HuH-7 (cell line): ENCODE measurements around the gene ZRANB3.

Experiments
- DNase-seq: peaks from one replicate; pipeline ENCODE4 v3.0.0; 2011; ENCODE audit warnings: low spot score

Gene ZRANB3

DNA sequence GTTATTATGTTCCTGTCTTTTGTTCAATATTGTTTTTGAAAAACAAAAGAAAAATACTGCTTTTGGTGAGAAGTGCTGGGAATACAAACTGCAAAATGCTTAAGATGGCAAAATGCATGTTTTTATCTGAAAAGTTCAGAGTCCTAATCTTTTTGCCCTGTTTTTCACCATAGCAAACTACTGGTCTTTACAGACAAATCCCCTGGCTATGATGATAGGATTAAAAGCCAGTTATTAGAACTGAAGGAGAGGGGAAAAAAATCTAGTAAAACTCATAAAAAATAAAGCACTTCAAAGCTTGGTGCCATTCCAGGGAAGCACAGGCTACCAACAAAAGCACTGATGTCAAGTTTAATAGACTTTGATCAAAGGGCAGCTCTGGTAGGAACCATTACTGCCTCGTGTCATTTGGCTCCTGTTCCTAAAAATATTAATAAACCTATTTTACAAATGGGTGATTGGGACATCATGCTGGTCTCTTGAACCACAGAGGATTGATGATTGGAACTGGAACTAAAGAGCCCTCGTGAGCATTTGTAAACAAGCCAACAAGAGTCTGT, 284.2 kb downstream of the ZRANB3 start:
- no peak for DNase-seq

DNA sequence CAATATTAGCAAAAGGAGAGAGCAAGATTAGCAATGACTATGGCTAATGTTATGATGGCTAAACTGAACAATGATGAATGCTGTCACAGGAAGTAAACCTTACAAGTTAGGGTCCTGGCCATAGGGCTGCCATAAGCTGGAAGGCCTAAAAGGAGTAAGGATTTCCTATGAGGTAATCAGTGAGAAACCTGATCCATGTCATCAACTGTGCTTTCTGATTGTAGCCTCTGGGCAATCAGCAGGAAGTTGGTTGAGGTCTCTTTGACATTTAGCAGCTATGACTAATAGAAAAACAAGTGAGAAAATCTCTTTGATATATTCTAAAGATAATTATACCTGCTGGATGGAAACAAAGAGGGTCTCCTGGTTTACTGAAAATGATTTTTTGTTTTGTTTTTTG, 285.9 kb downstream of the ZRANB3 start:
- DNase-seq: peak; percentile 11

DNA sequence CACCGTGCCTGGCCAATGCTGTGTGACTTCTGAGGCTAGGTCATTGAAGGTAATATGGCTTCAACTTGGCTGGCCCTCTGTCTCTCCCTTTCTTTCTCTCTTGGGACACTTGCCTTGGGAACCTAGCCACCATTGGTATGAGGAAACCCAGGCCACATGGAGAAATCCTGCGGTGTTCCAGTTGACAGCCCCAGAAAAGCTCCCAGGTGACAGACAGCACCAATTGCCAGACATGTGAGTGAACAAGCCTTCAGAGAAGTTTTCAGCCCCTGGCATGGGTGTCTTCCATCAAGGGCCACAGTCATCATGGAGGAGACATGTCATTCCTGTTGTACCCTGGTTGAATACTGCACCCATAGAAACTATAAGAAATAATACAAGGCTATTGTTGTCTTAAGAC, 292.4 kb downstream of the ZRANB3 start:
- no peak for DNase-seq

DNA sequence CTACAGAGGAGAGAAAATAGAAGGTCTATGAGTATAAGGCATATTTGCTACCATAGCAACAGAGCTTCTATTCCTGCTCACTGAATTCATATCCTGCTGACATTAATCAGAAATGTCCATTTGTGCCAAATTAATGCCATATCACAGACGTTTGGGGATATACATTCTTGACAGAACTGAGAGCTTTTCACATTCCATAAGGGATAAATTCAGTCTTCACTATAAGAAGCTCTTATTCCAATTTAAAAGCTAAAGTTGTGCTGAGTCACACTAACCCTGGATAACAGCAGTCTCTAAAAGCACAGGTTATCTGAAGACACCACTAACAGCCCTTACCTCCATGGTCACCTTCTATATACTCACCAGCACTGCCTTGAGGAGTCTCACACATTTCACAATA, 300.9 kb downstream of the ZRANB3 start:
- no peak for DNase-seq

DNA sequence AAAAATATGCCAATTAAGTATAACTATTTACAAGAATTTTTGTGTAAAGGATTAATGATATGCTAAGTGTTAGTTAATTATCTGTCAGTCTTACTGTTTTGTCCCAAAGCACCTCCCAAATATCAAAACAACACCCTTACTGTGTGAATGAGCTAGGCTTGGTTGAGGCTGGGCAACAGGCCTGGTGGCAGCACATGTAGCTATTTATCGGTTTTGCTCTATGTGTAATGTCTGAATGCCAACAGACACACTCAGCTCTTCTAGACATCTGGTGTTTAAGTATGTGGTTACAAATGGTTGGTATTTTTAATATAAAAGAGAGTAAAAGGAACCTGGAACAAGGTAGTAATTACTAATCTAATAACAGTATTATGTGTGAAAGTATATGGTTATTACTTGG, 303.6 kb downstream of the ZRANB3 start:
- no peak for DNase-seq

DNA sequence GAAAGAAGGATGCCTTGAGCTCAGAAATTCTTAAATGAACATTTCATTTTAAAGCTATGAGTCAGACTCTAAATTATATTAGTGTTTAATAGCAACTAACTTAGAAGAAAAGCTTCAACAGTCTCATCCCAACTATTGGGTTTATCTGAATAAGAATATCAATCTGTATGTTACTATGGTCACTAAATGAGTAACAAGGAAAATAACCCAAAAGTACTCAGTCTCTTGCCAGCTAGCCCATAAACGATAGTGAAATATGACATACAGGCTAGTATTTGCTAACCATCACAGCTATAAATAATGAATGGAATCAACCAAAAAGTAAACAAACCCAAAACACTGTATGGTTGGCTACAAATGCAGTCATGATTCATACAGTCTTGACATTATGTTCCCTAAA, 304.1 kb downstream of the ZRANB3 start:
- DNase-seq: no peak

DNA sequence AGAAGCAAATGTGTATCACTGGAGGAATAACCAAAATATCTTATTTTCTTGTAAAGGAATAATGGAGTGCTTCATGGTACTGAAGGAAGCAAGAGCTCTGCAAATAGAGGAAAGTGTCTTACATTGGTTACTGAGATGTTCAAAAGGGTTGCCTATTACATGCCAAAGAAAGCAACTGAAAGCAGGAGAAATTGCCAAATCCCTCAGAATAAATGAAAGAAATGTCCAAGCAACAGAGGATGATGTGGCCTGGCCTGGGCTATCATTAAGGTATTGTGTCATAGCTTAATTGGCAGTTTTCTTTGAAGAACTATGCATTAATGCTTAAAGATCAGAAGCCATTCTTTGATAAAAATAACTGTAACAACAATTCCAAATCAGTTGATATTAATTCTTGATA, 305.2 kb downstream of the ZRANB3 start:
- no peak for DNase-seq

DNA sequence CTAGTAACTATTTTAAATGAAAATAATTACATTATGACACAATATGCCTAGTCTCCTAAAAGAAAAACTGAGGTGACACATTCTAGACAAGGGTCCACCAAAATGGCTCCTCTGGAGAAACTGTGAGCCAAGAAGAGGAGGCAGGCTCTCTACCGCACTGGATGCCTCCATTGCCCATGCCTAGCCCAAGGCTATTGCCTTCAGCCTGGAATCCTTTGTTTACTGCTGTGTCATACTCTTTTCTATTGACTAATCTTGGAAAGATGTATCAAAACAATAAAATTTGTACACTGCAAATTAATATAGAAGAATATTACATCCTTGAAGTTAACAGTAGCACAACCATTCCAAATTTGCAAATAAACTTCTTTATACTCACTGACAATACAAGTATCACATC, 311.8 kb downstream of the ZRANB3 start:
- DNase-seq: no peak

DNA sequence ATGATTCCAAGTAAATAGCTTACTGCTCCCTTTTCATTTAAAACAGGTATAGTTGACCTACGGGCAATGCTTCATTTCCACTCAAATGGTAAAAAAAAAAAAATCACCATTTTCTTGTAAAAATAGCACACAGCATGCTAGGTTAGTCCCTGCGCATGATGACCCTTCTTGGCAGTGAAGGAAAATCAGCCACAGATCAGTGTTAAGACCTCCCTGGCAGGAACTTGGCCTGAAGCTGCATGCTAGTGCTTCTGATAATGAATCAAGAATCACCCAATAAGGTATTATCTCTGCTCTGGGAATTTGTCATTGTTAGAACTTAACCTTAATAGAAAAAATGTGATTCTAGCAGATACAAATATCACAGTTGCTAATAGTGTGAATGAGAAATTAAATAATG, 312.6 kb downstream of the ZRANB3 start:
- DNase-seq: no peak

DNA sequence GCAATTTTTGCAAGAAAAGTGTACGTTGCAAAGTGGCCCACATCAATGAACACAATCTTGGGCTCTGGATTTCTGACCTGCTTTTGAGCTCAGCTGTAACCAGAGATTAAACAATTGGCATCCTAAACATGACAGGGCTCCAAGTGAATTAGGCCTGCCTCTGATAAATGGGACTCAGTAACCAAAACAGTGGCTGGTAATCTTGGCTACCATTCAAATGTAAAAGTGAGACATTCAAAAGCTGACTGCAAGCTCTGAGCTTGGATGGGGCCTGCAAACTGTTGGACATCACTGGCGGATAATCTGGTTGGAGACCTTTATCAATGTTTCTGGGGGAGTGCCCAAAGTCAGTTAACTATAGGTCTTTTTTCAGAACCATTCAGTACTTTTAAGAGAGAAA, 318.3 kb downstream of the ZRANB3 start:
- DNase-seq: no peak

DNA sequence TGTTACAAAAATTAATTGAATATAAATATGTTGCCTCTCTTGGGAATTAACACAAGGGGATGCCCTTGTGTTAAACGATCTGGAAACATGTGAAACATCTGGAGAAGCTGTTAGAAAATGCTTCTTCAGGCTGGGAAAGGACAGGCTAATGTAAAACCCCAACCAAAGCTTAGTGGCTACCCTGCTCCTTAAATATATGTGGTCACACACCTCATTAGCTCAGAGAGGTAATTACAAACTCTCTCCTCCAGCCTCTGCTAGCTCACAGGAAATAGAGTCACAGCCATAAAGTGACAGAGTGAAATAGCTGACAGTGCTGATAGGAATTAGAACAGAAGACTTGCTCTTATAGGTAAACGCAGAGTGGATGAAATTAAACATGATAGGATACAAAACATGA, 323.0 kb downstream of the ZRANB3 start:
- DNase-seq: no peak

DNA sequence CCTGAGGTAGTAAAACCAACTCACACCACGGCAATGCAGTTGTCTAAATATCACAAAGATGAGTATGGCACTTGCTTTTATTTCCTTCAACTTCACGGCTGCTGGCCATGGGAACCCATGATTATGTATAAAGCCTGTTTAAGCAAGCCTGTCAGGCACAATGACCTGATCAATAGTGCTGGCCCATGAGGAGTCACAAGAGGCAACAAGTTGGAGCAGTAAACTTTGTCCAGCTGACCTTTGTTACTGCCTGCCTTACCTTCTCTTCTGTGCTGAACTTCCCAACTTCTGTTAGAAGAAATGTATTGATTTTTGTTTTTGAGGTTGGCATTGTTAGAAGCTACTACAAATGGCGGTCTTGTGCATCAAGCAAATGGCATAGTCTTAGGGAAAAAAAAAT, 327.1 kb downstream of the ZRANB3 start:
- no peak for DNase-seq

DNA sequence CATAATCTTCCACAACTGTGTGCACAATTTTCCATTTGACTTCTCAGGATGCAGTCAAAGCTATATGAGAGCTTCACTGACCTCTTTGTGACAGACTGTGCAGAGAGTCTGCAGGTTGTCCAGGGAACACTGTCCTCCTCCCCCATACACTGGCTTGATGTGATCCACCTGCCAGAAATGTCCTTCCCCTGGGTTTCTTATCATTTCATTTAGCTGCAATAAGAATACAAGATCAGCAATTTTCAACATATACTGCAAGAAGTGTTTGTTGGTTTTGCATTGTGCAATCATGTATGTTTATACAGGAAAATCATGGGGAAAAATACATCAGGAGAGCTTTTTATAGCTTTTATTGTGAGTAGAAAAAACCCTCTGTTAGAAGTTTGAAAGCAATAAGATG, 328.3 kb downstream of the ZRANB3 start:
- no peak for DNase-seq

DNA sequence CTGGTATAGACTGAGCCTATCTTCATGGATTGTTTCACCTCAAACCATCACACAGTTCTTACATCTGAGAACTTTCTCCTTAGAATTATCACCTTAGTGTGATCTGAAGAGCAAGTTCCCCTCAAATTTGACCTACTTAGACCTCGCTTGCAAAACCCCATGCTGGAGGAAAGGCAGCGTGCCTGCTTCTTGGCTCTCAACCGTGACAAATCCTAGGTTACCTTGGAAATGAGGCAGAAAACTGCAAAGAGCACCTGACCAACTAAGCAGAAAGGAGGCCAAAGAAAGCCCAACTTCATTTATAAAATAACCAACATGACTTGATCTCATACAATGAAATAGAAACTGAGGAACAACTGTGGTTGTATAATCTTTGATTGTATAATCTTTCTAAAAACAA, 332.5 kb downstream of the ZRANB3 start:
- DNase-seq: no peak

DNA sequence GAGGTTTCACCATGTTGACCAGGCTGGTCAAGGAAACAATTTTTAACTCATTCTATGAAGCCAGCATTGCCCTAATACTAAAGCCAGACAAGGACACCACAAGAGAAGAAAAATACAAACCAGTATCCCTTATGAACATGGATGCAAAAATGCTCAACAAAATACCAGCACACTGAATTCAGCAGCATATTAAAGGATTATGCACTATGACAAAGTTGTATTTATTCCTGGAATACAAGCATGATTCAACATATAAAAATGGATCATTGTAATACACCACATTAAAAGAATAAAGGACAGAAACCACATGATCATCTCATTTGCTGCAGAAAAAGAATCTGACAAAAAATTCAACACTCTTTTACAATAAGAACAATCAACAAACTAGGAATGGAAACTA, 340.2 kb downstream of the ZRANB3 start:
- no peak for DNase-seq

DNA sequence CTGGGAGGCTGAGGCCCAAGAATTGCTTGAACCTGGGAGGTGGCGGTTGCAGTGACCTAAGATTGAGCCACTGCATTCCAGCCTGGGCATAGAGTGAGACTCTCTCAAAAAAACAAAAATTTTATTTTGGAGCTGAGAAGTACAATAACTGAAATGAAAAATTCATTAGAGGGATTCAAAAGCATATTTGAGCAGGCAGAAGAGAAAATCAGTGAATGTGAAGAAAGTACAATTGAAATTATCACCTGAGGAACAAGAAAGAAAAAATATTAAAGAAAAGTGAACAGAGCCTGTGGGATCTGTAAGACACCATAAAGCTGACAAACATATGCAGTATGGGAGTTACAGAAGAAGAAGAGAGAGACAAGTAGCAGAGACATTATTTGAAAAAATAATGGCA, 341.9 kb downstream of the ZRANB3 start:
- DNase-seq: no peak

DNA sequence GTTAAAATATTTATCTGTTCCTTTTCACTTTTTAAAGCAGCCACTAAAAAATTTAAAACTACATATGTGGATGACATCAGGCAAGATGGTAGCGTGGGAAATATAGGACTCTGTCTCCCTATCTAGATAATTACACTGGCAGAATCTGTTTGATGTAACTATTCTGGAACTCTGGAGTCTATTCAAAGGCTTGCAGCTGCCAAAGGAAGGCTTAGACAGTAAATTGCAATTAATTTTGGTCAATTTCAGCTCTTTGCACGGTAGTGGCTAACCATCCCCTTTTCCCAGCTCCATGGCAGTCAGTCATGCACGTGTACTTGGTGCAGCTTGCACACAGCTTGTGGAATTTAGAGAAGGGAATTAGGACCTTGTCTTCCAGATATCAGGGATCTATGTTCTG, 343.7 kb downstream of the ZRANB3 start:
- DNase-seq: no peak

DNA sequence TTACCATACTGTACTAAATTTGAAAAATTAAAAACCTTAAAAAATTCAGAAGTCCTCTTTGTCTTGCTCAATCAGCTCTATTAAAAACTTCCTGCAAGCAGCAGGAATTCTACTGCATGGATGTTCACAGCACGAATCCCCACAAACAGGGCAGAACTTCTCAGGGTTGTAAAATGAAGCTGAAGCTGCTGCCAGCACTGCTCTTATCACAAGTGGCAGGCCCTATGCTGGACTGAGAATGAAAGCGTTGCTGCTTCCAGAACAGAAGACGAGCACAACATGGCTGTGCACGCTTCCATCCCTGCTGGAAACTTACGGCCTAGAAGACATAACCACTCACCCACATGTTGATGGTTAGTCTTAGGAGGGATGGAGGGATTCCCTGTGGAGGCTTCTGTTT, 345.0 kb downstream of the ZRANB3 start:
- no peak for DNase-seq

DNA sequence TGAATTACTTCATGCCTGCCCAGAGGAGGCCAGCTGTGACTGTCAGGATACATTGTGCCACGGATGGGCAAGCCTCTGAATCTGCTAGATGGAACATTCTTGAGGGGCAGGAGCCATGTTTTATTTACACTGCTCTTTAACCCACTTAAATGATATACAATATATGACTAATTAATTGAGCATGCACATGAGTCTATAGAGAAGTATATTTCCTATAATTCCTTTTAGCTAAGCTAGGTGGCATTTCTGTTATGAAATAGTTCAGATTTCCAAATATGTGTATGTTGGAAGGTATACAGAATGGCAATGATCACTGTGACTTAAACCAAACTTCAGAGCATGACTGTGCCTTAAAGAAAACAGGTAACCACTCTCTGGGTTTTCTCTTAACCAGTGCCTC, 347.2 kb downstream of the ZRANB3 start:
- no peak for DNase-seq

DNA sequence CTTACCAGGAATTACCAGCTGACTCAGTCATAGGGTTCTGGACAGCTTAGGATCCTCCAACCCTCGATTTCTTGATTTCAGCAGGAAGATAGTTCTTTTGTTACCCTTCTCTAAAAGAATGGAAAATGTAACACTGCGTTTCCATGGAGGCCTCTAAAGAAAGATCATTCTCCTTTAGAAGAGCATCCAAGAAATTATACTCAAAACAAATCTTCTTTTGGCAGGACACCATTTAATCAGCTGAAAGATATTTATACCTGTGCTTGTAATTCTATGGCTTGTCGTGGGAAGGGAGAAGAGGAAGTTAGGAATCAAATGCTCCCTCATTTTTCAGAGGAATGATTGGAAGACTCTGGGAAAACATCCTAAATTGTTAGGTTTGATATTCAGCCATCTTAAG, 348.4 kb downstream of the ZRANB3 start:
- no peak for DNase-seq

DNA sequence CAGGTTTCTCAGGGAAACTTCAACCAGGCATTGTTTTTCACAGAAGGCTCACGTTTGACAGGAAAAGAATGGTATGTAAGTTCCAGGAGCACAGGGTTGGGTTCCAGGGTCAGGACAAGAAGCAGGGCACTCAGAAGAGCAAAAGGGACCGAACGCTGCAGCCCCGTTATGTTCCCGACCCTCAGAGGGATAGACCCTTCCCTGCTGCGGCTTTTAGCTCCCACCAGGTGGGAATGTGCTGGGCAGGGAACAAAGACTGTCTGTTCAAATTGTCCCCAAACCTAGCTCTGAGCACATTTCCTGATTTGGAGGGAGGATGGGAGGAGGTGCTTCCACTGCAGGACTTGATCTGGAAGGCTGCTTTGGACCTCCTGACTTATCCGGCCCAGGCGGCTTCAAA, 348.8 kb downstream of the ZRANB3 start:
- DNase-seq: no peak

DNA sequence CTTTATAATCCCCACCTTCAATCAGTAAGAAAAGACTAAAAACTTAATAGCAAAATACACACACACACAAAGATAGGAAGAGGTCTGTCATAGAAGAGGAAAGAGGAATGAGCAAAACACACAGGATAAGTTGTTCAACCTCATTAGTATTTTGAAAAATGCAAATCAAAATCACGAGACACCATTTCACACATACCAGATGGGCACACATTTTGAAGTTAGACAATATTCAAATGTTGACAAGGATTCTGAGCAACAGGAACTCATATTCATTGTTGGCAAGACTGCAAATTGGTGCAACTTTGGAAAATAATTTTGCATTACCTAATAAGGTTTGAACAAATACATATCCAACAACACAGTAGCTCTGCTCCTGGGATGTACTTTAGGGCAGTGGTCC, 351.3 kb downstream of the ZRANB3 start:
- no peak for DNase-seq

DNA sequence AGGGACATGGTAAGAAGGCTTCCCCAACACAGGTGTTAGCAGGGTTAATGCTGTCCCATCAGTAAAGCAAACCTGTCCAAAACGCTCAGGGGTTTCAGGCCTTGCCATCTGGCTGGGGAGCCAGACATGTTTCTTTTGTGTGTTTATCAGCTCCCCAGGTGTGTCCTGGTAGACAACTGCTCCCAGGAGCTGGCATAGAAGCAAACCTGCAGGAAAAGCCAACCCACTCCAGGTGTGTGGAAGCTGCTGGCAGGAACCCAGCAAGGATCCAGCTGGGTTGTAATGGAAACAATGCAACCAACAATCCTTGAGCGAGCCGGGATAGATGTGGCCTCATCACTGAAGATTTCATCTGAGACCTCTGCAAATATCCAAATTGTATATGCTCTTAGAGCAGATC, 355.8 kb downstream of the ZRANB3 start:
- no peak for DNase-seq

DNA sequence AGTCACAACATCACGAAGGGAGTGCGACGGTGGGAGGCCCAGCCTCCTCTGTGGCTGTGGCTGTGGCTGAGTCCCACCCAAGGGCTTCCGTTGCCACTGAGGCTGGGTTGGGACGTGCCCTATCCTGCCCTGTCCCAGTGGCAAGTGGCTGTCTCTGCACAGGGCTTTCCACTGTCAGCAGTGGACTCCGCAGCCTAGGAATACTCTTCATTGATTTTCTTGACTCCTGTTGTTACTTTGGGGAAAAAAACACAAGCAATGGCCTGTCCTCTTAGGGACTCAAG, 356.3 kb downstream of the ZRANB3 start:
- DNase-seq: no peak

DNA sequence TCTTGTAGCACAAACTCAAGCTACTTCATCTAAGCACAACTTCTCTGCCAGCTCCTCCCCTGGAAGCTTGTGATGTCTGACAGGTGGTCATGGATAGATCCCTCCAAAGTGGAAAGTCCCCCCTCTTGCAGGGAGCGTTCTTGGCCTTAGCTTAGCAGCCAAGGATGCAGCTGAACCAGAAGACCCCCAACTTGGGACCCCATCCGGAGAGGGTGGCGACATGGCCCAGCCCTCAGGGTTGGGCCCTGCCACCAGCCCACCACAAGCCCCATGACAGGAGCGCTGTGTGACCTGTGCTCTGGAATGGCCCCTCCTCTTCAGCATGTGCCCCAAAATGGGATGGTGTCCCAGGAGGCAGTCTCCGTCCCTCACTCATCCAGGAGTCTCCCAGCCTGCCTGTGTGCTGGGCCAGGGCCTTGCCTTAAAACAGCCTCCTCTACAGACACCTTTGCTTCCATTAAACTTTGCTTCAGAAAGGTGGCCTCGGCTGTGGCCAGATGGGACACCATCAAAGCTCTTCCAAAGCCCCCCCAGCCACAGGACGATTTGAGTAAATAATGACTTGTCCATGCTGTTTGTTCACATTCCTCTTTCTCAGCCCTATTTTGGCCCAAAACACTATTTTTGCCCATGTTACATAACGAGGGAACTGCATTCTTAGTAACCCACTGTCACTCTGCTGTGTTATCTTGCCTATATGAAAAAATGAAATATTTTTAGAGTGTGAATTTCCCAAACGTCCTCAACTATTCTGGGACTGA, 356.8 kb downstream of the ZRANB3 start:
- DNase-seq: no peak
